Measurements from ENCODE around the gene MAN2A2. TPM values are rescaled to one million over a fixed set of nuclear protein-coding genes. Genes with fewer than 3 reads are reported as not detected.

The MAN2A2 gene
- total and polyA plus RNA-seq, 2 donors (not counting 3 experiments of a cell fraction or from before 2014, with no cell fraction given), result 60.9 to 77.7 TPM

DNA sequence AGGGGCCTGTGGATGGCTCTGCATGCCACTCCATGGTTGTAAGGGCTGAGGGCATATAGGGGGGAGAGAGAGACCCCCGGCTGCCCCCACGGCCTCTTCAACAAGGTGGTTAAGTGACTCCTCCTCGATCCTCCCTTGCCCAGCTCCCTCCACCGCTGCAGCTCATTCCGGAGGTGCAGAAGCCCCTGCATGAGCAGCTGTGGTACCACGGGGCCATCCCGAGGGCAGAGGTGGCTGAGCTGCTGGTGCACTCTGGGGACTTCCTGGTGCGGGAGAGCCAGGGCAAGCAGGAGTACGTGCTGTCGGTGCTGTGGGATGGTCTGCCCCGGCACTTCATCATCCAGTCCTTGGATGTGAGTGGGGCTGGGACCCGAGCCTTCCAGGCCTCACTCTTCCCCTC, 12.3 kb upstream of the MAN2A2 start:
- POLR2A ChIA-PET, result no interaction called here
- dilution Hi-C loops (cut with MboI; ENCODE audit: extremely low pct_ligation_motif_present, low sequenced_read_pairs), result no loop called here
- Histone ChIP-seq H3K4me3 (replicated peaks in 1 of 3; ENCODE audit: insufficient read depth in 1 of 3, low read depth in 1 of 3, low read length in 3 of 3) (no peak overlapping the region), H3K9me3 (replicated peaks; ENCODE audit: control insufficient read depth, insufficient read depth, low read length) (no peaks in the 10 kb centered on the region), H3K36me3 (ENCODE audit: control insufficient read depth in 2 of 2, extremely low read depth in 1 of 2, insufficient read depth in 2 of 2, low read length in 2 of 2) (peaks cover 11 to 53% of the 10 kb centered on the region in 2 experiments), H3K4me2 (ENCODE audit: insufficient read depth, low read length) (no peak overlapping the region), H2AFZ (ENCODE audit: low read depth, low read length) (no peak overlapping the region), H3K27ac (ENCODE audit: insufficient read depth, low read depth, low read length) (no peak overlapping the region), H3K79me2 (ENCODE audit: control insufficient read depth, insufficient read depth, low read length) (peaks cover 7% of the 10 kb centered on the region), H3K4me1 (ENCODE audit: control insufficient read depth, extremely low read depth, insufficient read depth, low read length) (peaks cover 6% of the 10 kb centered on the region), H4K20me1 (replicated peaks; ENCODE audit: control insufficient read depth, extremely low read depth, insufficient read depth, low read length) (no peaks in the 10 kb centered on the region), H3K27me3 (ENCODE audit: control insufficient read depth in 2 of 2, insufficient read depth in 2 of 2, low read length in 2 of 2) (no peaks in the 10 kb centered on the region), H3K9me1 (replicated peaks; ENCODE audit: control insufficient read depth, extremely low read depth, insufficient read depth, low read length) (no peaks in the 10 kb centered on the region), H3K9ac (replicated peaks; ENCODE audit: extremely low read depth, insufficient read depth, low read length) (no peak overlapping the region)
- TF ChIP-seq GATA2 (IDR thresholded peaks at IDR 0.05; ENCODE audit: insufficient read depth, insufficient read length, low read depth, low read length), result no peak
- no peak for TF ChIP-seq JUN (IDR thresholded peaks at IDR 0.05; ENCODE audit: borderline replicate concordance, insufficient read depth, insufficient read length, low read depth)
- TF ChIP-seq EZH2 (IDR thresholded peaks at IDR 0.05; ENCODE audit: borderline replicate concordance, low read depth, low read length, severe bottlenecking), result no peak
- no peak for TF ChIP-seq MYC (IDR thresholded peaks at IDR 0.05; ENCODE audit: low read depth, low read length)
- no peak for TF ChIP-seq POLR2AphosphoS5 (IDR thresholded peaks at IDR 0.05; ENCODE audit: insufficient read depth, low read depth, low read length)
- no peak for TF ChIP-seq FOS (IDR thresholded peaks at IDR 0.05; ENCODE audit: borderline replicate concordance, insufficient read depth, low read length)
- TF ChIP-seq POLR2A (IDR thresholded peaks at IDR 0.05; ENCODE audit: low read depth, low read length), result no peak
- TF ChIP-seq, protein P1, sequence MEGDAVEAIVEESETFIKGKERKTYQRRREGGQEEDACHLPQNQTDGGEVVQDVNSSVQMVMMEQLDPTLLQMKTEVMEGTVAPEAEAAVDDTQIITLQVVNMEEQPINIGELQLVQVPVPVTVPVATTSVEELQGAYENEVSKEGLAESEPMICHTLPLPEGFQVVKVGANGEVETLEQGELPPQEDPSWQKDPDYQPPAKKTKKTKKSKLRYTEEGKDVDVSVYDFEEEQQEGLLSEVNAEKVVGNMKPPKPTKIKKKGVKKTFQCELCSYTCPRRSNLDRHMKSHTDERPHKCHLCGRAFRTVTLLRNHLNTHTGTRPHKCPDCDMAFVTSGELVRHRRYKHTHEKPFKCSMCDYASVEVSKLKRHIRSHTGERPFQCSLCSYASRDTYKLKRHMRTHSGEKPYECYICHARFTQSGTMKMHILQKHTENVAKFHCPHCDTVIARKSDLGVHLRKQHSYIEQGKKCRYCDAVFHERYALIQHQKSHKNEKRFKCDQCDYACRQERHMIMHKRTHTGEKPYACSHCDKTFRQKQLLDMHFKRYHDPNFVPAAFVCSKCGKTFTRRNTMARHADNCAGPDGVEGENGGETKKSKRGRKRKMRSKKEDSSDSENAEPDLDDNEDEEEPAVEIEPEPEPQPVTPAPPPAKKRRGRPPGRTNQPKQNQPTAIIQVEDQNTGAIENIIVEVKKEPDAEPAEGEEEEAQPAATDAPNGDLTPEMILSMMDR (IDR thresholded peaks at IDR 0.05; ENCODE audit: extremely low read depth in 1 of 2, insufficient read depth in 1 of 2, low read depth in 1 of 2, low read length in 2 of 2), result no peak
- TF ChIP-seq, protein P2, sequence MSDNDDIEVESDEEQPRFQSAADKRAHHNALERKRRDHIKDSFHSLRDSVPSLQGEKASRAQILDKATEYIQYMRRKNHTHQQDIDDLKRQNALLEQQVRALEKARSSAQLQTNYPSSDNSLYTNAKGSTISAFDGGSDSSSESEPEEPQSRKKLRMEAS (IDR thresholded peaks at IDR 0.05; ENCODE audit: insufficient read depth, insufficient read length), result no peak
- no peak for DNase-seq (ENCODE audit: low read depth, low spot score)
- no peak for FAIRE-seq
- CTCF ChIA-PET, result no interaction called here
- intact Hi-C loops (cut with micrococcal nuclease), result no loop called here
- BruUV-seq (replicated peaks), result no TSS peak
